Fibroblast of lung (primary cell): ENCODE measurements around the gene KRTAP5-2. TPM values are rescaled to one million over a fixed set of nuclear protein-coding genes. Genes with fewer than 3 reads are reported as not detected.

Experiments used
- DNase-seq, 2 donors: peaks; one replicate each; pipeline versions ENCODE4 v3.0.0 to v3.0.0-alpha.2; 2010; ENCODE audit warnings: low read depth in 2 of 2
- H2AFZ ChIP-seq: 2 replicates; pipeline ENCODE4 v1.5.1; 2012; ENCODE audit warnings: low read length, control low read depth, inconsistent platforms
- H3K27ac ChIP-seq: 2 replicates; pipeline ENCODE4 v1.5.1; 2011; ENCODE audit warnings: low read length, control low read depth; ENCODE audit not compliant: insufficient read depth
- H3K27me3 ChIP-seq: 2 replicates; pipeline ENCODE4 v1.5.1; 2011; ENCODE audit warnings: mild to moderate bottlenecking, low read length; ENCODE audit not compliant: control insufficient read depth, insufficient read depth
- H3K36me3 ChIP-seq: 2 replicates; pipeline ENCODE4 v1.5.1; 2011; ENCODE audit warnings: low read length; ENCODE audit not compliant: control insufficient read depth, insufficient read depth
- H3K4me1 ChIP-seq: 2 replicates; pipeline ENCODE4 v1.5.1; 2011; ENCODE audit warnings: low read length; ENCODE audit not compliant: control insufficient read depth, insufficient read depth; ENCODE audit errors: extremely low read depth
- H3K4me2 ChIP-seq: 2 replicates; pipeline ENCODE4 v1.5.1; 2011; ENCODE audit warnings: low read length, control low read depth; ENCODE audit not compliant: insufficient read depth; ENCODE audit errors: extremely low read depth
- H3K4me3 ChIP-seq, 4 experiments: fragments of 200-600 bp in 1 of 4; sonication (generic) in 1 of 4; replicated peaks in 1 of 4; 2 replicates each; pipeline ENCODE4 v1.5.1; 2011 to 2016; ENCODE audit warnings: low read length in 4 of 4, low read depth in 3 of 4, mild to moderate bottlenecking in 3 of 4, control low read depth in 2 of 4, inconsistent platforms in 1 of 4, mixed read lengths in 1 of 4; ENCODE audit not compliant: insufficient read depth in 1 of 4; ENCODE audit errors: control extremely low read depth in 1 of 4
- H3K79me2 ChIP-seq: 2 replicates; pipeline ENCODE4 v1.5.1; 2012; ENCODE audit warnings: mild to moderate bottlenecking, low read length, inconsistent platforms; ENCODE audit not compliant: control insufficient read depth, insufficient read depth
- H3K9ac ChIP-seq: 2 replicates; pipeline ENCODE4 v1.5.1; 2011; ENCODE audit warnings: mild to moderate bottlenecking, low read length, control low read depth; ENCODE audit not compliant: insufficient read depth
- H3K9me3 ChIP-seq: 2 replicates; pipeline ENCODE4 v1.5.1; 2012; ENCODE audit warnings: low read depth, low read length; ENCODE audit not compliant: control insufficient read depth, insufficient read depth
- H4K20me1 ChIP-seq: 2 replicates; pipeline ENCODE4 v1.5.1; 2011; ENCODE audit warnings: low read length; ENCODE audit not compliant: control insufficient read depth, insufficient read depth; ENCODE audit errors: extremely low read depth
- EZH2 ChIP-seq: IDR thresholded peaks from 2 replicates; pipeline ENCODE4 v1.5.1; 2012; ENCODE audit warnings: low read length, control low read depth, mild to moderate bottlenecking; ENCODE audit errors: missing control alignments
- polyA plus RNA-seq, 2 donors: library from polyadenylated mRNA; depleted of rRNA in 1 of 2; stranded (reverse) in 1 of 2; unstranded in 1 of 2; fragments of >200 nt; gene quantifications; 2 replicates each; pipeline ENCODE4 v1.2.1, GENCODE V29; 2011 to 2012; ENCODE audit warnings: missing spikeins in 1 of 2
- total RNA-seq: library from RNA; depleted of rRNA; stranded (reverse); fragments of >200 nt; gene quantifications from 2 replicates; pipeline ENCODE4 v1.2.1, GENCODE V29; 2014
- TF ChIP-seq, protein P1 (sequence below), 2 donors: IDR thresholded peaks in 1 of 2; conservative IDR thresholded peaks in 1 of 2; 1 replicate in 1 of 2; 2 replicates in 1 of 2; pipeline ENCODE4 v1.5.1; 2011 to 2012; ENCODE audit warnings: low read length in 2 of 2, control low read depth in 1 of 2, inconsistent platforms in 1 of 2, low read depth in 1 of 2, mild to moderate bottlenecking in 1 of 2

KRTAP5-2 gene
- total and polyA plus RNA-seq, 2 donors (not counting 1 experiment from before 2014, with no cell fraction given), result not detected

GRCh38 chr11:1548221-1549070 lies 49.6 kb downstream of the KRTAP5-2 start:
- H2AFZ ChIP-seq, result no peak overlapping the region
- H3K4me2 ChIP-seq, result peak overlapping the region; percentile 51
- H3K27me3 ChIP-seq, result peaks cover 13% of the 10 kb centered on the region
- no peaks in the 10 kb centered on the region for H3K79me2 ChIP-seq
- H4K20me1 ChIP-seq, result no peaks in the 10 kb centered on the region
- no peaks in the 10 kb centered on the region for H3K4me1 ChIP-seq
- TF ChIP-seq, protein P1, sequence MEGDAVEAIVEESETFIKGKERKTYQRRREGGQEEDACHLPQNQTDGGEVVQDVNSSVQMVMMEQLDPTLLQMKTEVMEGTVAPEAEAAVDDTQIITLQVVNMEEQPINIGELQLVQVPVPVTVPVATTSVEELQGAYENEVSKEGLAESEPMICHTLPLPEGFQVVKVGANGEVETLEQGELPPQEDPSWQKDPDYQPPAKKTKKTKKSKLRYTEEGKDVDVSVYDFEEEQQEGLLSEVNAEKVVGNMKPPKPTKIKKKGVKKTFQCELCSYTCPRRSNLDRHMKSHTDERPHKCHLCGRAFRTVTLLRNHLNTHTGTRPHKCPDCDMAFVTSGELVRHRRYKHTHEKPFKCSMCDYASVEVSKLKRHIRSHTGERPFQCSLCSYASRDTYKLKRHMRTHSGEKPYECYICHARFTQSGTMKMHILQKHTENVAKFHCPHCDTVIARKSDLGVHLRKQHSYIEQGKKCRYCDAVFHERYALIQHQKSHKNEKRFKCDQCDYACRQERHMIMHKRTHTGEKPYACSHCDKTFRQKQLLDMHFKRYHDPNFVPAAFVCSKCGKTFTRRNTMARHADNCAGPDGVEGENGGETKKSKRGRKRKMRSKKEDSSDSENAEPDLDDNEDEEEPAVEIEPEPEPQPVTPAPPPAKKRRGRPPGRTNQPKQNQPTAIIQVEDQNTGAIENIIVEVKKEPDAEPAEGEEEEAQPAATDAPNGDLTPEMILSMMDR (conservative IDR thresholded peaks at IDR 0.05 in 1 of 2, IDR thresholded peaks at IDR 0.05 in 1 of 2; ENCODE audit: low read depth in 1 of 2, low read length in 2 of 2), result no peak
- no peak for TF ChIP-seq EZH2
- H3K9ac ChIP-seq, result no peak overlapping the region
- no peaks in the 10 kb centered on the region for H3K36me3 ChIP-seq
- no peaks in the 10 kb centered on the region for H3K9me3 ChIP-seq
- H3K4me3 ChIP-seq, result no peak overlapping the region
- no peak overlapping the region for H3K27ac ChIP-seq
- peak; percentile 37 to 50 for DNase-seq

- Histone ChIP-seq H2AFZ (no peak overlapping the region), H3K27ac (no peak overlapping the region), H3K4me2 (no peak overlapping the region), H3K4me1 (no peaks in the 10 kb centered on the region), H3K27me3 (peaks cover 13% of the 10 kb centered on the region), H4K20me1 (no peaks in the 10 kb centered on the region), H3K9ac (no peak overlapping the region), H3K9me3 (no peaks in the 10 kb centered on the region), H3K4me3 (no peak overlapping the region), H3K79me2 (no peaks in the 10 kb centered on the region), H3K36me3 (no peaks in the 10 kb centered on the region)
- TF ChIP-seq EZH2, result peak; percentile 81
- TF ChIP-seq, protein P1 (conservative IDR thresholded peaks at IDR 0.05 in 1 of 2, IDR thresholded peaks at IDR 0.05 in 1 of 2; ENCODE audit: low read depth in 1 of 2, low read length in 2 of 2), result no peak
- no peak for DNase-seq
Observed at GRCh38 chr11:1547467-1548098, 50.5 kb downstream of the KRTAP5-2 start.

Other genes with a start within 250 kb of the KRTAP5-2 start
- 0.26 and 0.33 TPM in 2 replicates for gene BRSK2, start 208.4 kb downstream of the KRTAP5-2 start, total RNA-seq
- gene BRSK2, start 208.4 kb downstream of the KRTAP5-2 start, polyA plus RNA-seq, result 0.05 and 0.11 TPM in 2 replicates
- gene MOB2, start 111.5 kb downstream of the KRTAP5-2 start, total RNA-seq, result 29.3 and 30.1 TPM in 2 replicates
- gene MOB2, start 111.5 kb downstream of the KRTAP5-2 start, polyA plus RNA-seq, result 13.1 and 17.1 TPM in 2 replicates
- gene DUSP8, start 26.0 kb downstream of the KRTAP5-2 start, total RNA-seq, result 0.51 and 0.66 TPM in 2 replicates
- gene DUSP8, start 26.0 kb downstream of the KRTAP5-2 start, polyA plus RNA-seq, result 0.62 and 1.6 TPM in 2 replicates
- not detected in 2 replicates for gene KRTAP5-1, start 13.0 kb downstream of the KRTAP5-2 start, total RNA-seq
- not detected in 2 replicates for gene KRTAP5-1, start 13.0 kb downstream of the KRTAP5-2 start, polyA plus RNA-seq
- not detected in 2 replicates for gene KRTAP5-3, start 10.2 kb upstream of the KRTAP5-2 start, total RNA-seq
- not detected in 2 replicates for gene KRTAP5-3, start 10.2 kb upstream of the KRTAP5-2 start, polyA plus RNA-seq
- not detected in 2 replicates for gene KRTAP5-4, start 23.8 kb upstream of the KRTAP5-2 start, total RNA-seq
- not detected in 2 replicates for gene KRTAP5-4, start 23.8 kb upstream of the KRTAP5-2 start, polyA plus RNA-seq
- not detected in 2 replicates for gene KRTAP5-5, start 31.5 kb upstream of the KRTAP5-2 start, total RNA-seq
- not detected in 2 replicates for gene KRTAP5-5, start 31.5 kb upstream of the KRTAP5-2 start, polyA plus RNA-seq
- not detected in 2 replicates for gene KRTAP5-6, start 98.9 kb upstream of the KRTAP5-2 start, total RNA-seq
- gene KRTAP5-6, start 98.9 kb upstream of the KRTAP5-2 start, polyA plus RNA-seq, result not detected in 2 replicates
- 0.26 and 0.50 TPM in 2 replicates for gene IFITM10, start 152.3 kb upstream of the KRTAP5-2 start, total RNA-seq
- 0.05 and 0.15 TPM in 2 replicates for gene IFITM10, start 152.3 kb upstream of the KRTAP5-2 start, polyA plus RNA-seq
- 198 and 253 TPM in 2 replicates for gene CTSD, start 165.6 kb upstream of the KRTAP5-2 start, total RNA-seq
- gene CTSD, start 165.6 kb upstream of the KRTAP5-2 start, polyA plus RNA-seq, result 120 and 135 TPM in 2 replicates
- not detected in 2 replicates for gene SYT8, start 236.7 kb upstream of the KRTAP5-2 start, total RNA-seq
- gene SYT8, start 236.7 kb upstream of the KRTAP5-2 start, polyA plus RNA-seq, result not detected in 2 replicates
- not detected in 2 replicates for gene TNNI2, start 240.7 kb upstream of the KRTAP5-2 start, total RNA-seq
- gene TNNI2, start 240.7 kb upstream of the KRTAP5-2 start, polyA plus RNA-seq, result not detected in 2 replicates